WTC11 (cell line): ENCODE measurements around the gene OR6A2. TPM values are rescaled to one million over a fixed set of nuclear protein-coding genes. Genes with fewer than 3 reads are reported as not detected.

Experiments
- ATAC-seq: fragments of 200-7000 bp; cut with Tn5 transposase; 2 replicates; pipeline ENCODE4 v1.10.0; 2021; ENCODE audit warnings: mild to moderate bottlenecking, moderate library complexity
- CTCF ChIA-PET: fragments of 300-600 bp; sonication (Branson Sonifier 250); formaldehyde crosslinking; loops from one replicate; lab custom pipeline; 2021; ENCODE audit warnings: antibody characterized with exemption; lab: Charles Lee
- POLR2A ChIA-PET: fragments of 350-600 bp; sonication (Branson Sonifier 250); formaldehyde crosslinking; loops from one replicate; lab custom pipeline; 2021; ENCODE audit warnings: antibody characterized with exemption; lab: Charles Lee
- DNase-seq: peaks from one replicate; pipeline ENCODE4 v3.0.0; 2021; ENCODE audit warnings: low spot score
- H3K27ac Mint-ChIP-seq: 2 replicates; pipeline ENCODE4 v1.8.0; 2021; ENCODE audit warnings: mixed read lengths
- H3K27me3 Mint-ChIP-seq: 2 replicates; pipeline ENCODE4 v1.8.0; 2021; ENCODE audit warnings: low read depth, mild to moderate bottlenecking, moderate library complexity, mixed read lengths
- H3K36me3 Mint-ChIP-seq: 2 replicates; pipeline ENCODE4 v1.8.0; 2021; ENCODE audit warnings: mixed read lengths
- H3K4me1 Mint-ChIP-seq: 2 replicates; pipeline ENCODE4 v1.8.0; 2022; ENCODE audit warnings: mixed read lengths
- H3K4me3 Mint-ChIP-seq: 2 replicates; pipeline ENCODE4 v1.8.0; 2021; ENCODE audit warnings: mild to moderate bottlenecking, moderate library complexity, mixed read lengths
- H3K9me3 Mint-ChIP-seq: 2 replicates; pipeline ENCODE4 v1.8.0; 2021; ENCODE audit warnings: mixed read lengths
- CREM ChIP-seq: sonication (generic); formaldehyde crosslinking; IDR thresholded peaks from 2 replicates; pipeline ENCODE4 v1.8.1; 2022; ENCODE audit warnings: mild to moderate bottlenecking, missing genetic modification reagents, moderate library complexity
- E2F4 ChIP-seq: sonication (generic); formaldehyde crosslinking; IDR thresholded peaks from 2 replicates; pipeline ENCODE4 v1.8.1; 2022; ENCODE audit warnings: low read depth, mild to moderate bottlenecking, moderate library complexity, missing genetic modification reagents, borderline replicate concordance
- ELF4 ChIP-seq: sonication (generic); formaldehyde crosslinking; IDR thresholded peaks from 2 replicates; pipeline ENCODE4 v1.8.1; 2022; ENCODE audit warnings: low read depth, mild to moderate bottlenecking, moderate library complexity, missing genetic modification reagents
- ERG ChIP-seq: fragments of 250-450 bp; sonication (Bioruptor Pico); IDR thresholded peaks from 2 replicates; pipeline ENCODE4 v1.8.0; 2021; ENCODE audit warnings: mild to moderate bottlenecking
- ETV6 ChIP-seq: sonication (generic); formaldehyde crosslinking; IDR thresholded peaks from 2 replicates; pipeline ENCODE4 v1.8.1; 2022; ENCODE audit warnings: mild to moderate bottlenecking, missing genetic modification reagents
- FOXJ3 ChIP-seq: sonication (generic); formaldehyde crosslinking; IDR thresholded peaks from 2 replicates; pipeline ENCODE4 v1.9.0; 2021; ENCODE audit warnings: missing genetic modification reagents, mild to moderate bottlenecking, borderline replicate concordance
- NR3C1 ChIP-seq: sonication (generic); formaldehyde crosslinking; conservative IDR thresholded peaks from 2 replicates; pipeline ENCODE4 v1.8.1; 2023; ENCODE audit warnings: low read depth, mild to moderate bottlenecking, missing genetic modification reagents
- OVOL2 ChIP-seq: fragments of 250-450 bp; sonication (Bioruptor Pico); IDR thresholded peaks from 2 replicates; pipeline ENCODE4 v1.9.0; 2021; ENCODE audit warnings: mild to moderate bottlenecking, borderline replicate concordance
- PREB ChIP-seq: sonication (generic); formaldehyde crosslinking; IDR thresholded peaks from 2 replicates; pipeline ENCODE4 v1.8.1; 2022; ENCODE audit warnings: mild to moderate bottlenecking, missing genetic modification reagents, moderate library complexity, borderline replicate concordance
- TEAD4 ChIP-seq: sonication (generic); formaldehyde crosslinking; IDR thresholded peaks from 2 replicates; pipeline ENCODE4 v1.8.0; 2022; ENCODE audit warnings: mild to moderate bottlenecking, missing genetic modification reagents
- TP53 ChIP-seq: sonication (generic); formaldehyde crosslinking; IDR thresholded peaks from 2 replicates; pipeline ENCODE4 v1.8.1; 2023; ENCODE audit warnings: mild to moderate bottlenecking, missing genetic modification reagents
- ZNF138 ChIP-seq: sonication (generic); formaldehyde crosslinking; conservative IDR thresholded peaks from 2 replicates; pipeline ENCODE4 v1.8.1; 2022; ENCODE audit warnings: mild to moderate bottlenecking, moderate library complexity, missing genetic modification reagents
- ZNF396 ChIP-seq: fragments of 250-450 bp; sonication (Bioruptor Pico); IDR thresholded peaks from 2 replicates; pipeline ENCODE4 v1.8.0; 2021; ENCODE audit warnings: mild to moderate bottlenecking, moderate library complexity, borderline replicate concordance
- ZNF416 ChIP-seq: fragments of 250-450 bp; sonication (Bioruptor Pico); IDR thresholded peaks from 2 replicates; pipeline ENCODE4 v1.9.0; 2021; ENCODE audit warnings: mild to moderate bottlenecking, inconsistent platforms
- ZNF512 ChIP-seq: sonication (generic); formaldehyde crosslinking; IDR thresholded peaks from 2 replicates; pipeline ENCODE4 v1.8.1; 2022; ENCODE audit warnings: missing genetic modification reagents, borderline replicate concordance
- total RNA-seq: library from RNA; stranded (reverse); gene quantifications from 3 replicates; pipeline ENCODE4 v1.2.3, GENCODE V29; 2021
- TF ChIP-seq, protein P1 (sequence below): sonication (generic); formaldehyde crosslinking; IDR thresholded peaks from 2 replicates; pipeline ENCODE4 v1.8.0; 2023; ENCODE audit warnings: missing genetic modification reagents
- TF ChIP-seq, protein P2 (sequence below): sonication (generic); formaldehyde crosslinking; IDR thresholded peaks from 2 replicates; pipeline ENCODE4 v1.8.0; 2022; ENCODE audit warnings: mild to moderate bottlenecking, missing genetic modification reagents
- TF ChIP-seq, protein P3 (sequence below): sonication (generic); formaldehyde crosslinking; IDR thresholded peaks from 2 replicates; pipeline ENCODE4 v1.8.0; 2022; ENCODE audit warnings: mild to moderate bottlenecking, missing genetic modification reagents
- TF ChIP-seq, protein P4 (sequence below): sonication (generic); formaldehyde crosslinking; conservative IDR thresholded peaks from 2 replicates; pipeline ENCODE4 v1.8.1; 2023; ENCODE audit warnings: mild to moderate bottlenecking, low read depth, missing genetic modification reagents, moderate library complexity
- TF ChIP-seq, protein P5 (sequence below): sonication (generic); formaldehyde crosslinking; IDR thresholded peaks from 2 replicates; pipeline ENCODE4 v1.8.1; 2022; ENCODE audit warnings: mild to moderate bottlenecking, moderate library complexity, missing genetic modification reagents
- TF ChIP-seq, protein P6 (sequence below): fragments of 250-450 bp; sonication (Bioruptor Pico); IDR thresholded peaks from 2 replicates; pipeline ENCODE4 v1.9.0; 2021; ENCODE audit warnings: mild to moderate bottlenecking

Gene OR6A2
- total RNA-seq, 1 experiment from 2014 or later: 0.07 TPM

- H3K36me3 Mint-ChIP-seq: no peaks in the 10 kb centered on the region
- 0 out of 2 replicates have a peak, but pooled peaks cover 3% of the 10 kb centered on the region for H3K4me1 Mint-ChIP-seq
- DNase-seq (no peak), ATAC-seq (no peak)
- CTCF ChIA-PET: interaction anchor here (1.1 to 3.6 kb wide), 3 partner anchors 12 to 69 kb away, joined by 3 to 36 read pairs (median 3); no protein-coding TSS in a partner anchor
- TF ChIP-seq CREM (CRISPR knock-in tag) (no peak), ZNF512 (CRISPR knock-in tag) (no peak), PREB (no peak), NR3C1 (CRISPR knock-in tag) (no peak)
- TF ChIP-seq, protein P1, sequence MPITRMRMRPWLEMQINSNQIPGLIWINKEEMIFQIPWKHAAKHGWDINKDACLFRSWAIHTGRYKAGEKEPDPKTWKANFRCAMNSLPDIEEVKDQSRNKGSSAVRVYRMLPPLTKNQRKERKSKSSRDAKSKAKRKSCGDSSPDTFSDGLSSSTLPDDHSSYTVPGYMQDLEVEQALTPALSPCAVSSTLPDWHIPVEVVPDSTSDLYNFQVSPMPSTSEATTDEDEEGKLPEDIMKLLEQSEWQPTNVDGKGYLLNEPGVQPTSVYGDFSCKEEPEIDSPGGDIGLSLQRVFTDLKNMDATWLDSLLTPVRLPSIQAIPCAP (CRISPR knock-in tag): no peak
- no peak overlapping the region for H3K27ac Mint-ChIP-seq
- POLR2A ChIA-PET: no interaction called here
- peaks cover 13% of the 10 kb centered on the region for H3K9me3 Mint-ChIP-seq
- H3K27me3 Mint-ChIP-seq: no peaks in the 10 kb centered on the region
- no peak overlapping the region for H3K4me3 Mint-ChIP-seq
Measured at GRCh38 chr11:6824136-6824823, 24.8 kb upstream of the OR6A2 start.

DNA sequence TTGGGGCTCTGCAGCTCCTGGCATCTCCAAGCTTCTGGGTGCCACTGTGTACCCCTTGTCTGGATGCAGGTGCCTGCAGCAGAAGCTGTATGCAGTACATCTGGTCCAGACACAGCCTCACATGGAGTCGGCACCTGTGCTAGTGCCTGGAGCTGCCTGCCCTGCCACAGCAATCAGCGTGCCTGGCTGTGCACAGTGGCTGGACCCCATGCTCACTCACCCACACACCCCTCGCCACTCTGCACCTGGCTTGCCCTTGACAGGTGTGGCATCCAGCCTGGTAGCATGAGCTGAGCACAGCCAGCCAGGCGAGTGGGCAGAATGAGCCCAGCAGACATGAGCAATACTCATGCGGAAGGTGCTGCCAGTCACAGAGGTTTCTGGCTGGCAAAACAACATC is 19.5 kb upstream of the OR6A2 start:
- CTCF ChIA-PET: interaction anchor here (0.6 to 2.3 kb wide), 4 partner anchors 81 to 458 kb away, joined by 3 to 13 read pairs (median 10); partner anchors contain the start of genes NLRP14 and ZNF214
- Mint-ChIP-seq H3K27me3 (no peaks in the 10 kb centered on the region), H3K27ac (no peak overlapping the region), H3K4me1 (peaks cover 4% of the 10 kb centered on the region), H3K9me3 (peaks cover 17% of the 10 kb centered on the region), H3K36me3 (no peaks in the 10 kb centered on the region), H3K4me3 (no peak overlapping the region)
- DNase-seq: no peak
- ATAC-seq: no peak
- POLR2A ChIA-PET: no interaction called here
- no peak for TF ChIP-seq ZNF416 (CRISPR knock-in tag)
- no peak for TF ChIP-seq TP53 (CRISPR knock-in tag)
- no peak for TF ChIP-seq ERG
- TF ChIP-seq, protein P2, sequence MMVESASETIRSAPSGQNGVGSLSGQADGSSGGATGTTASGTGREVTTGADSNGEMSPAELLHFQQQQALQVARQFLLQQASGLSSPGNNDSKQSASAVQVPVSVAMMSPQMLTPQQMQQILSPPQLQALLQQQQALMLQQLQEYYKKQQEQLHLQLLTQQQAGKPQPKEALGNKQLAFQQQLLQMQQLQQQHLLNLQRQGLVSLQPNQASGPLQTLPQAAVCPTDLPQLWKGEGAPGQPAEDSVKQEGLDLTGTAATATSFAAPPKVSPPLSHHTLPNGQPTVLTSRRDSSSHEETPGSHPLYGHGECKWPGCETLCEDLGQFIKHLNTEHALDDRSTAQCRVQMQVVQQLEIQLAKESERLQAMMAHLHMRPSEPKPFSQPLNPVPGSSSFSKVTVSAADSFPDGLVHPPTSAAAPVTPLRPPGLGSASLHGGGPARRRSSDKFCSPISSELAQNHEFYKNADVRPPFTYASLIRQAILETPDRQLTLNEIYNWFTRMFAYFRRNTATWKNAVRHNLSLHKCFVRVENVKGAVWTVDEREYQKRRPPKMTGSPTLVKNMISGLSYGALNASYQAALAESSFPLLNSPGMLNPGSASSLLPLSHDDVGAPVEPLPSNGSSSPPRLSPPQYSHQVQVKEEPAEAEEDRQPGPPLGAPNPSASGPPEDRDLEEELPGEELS (CRISPR knock-in tag): no peak
- TF ChIP-seq TEAD4 (CRISPR knock-in tag): no peak
- no peak for TF ChIP-seq E2F4 (CRISPR knock-in tag)
- TF ChIP-seq NR3C1 (CRISPR knock-in tag): no peak
- no peak for TF ChIP-seq ZNF396
- no peak for TF ChIP-seq FOXJ3 (CRISPR knock-in tag)
- no peak for TF ChIP-seq ZNF138
- TF ChIP-seq, protein P3, sequence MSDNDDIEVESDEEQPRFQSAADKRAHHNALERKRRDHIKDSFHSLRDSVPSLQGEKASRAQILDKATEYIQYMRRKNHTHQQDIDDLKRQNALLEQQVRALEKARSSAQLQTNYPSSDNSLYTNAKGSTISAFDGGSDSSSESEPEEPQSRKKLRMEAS (CRISPR knock-in tag): no peak
- TF ChIP-seq, protein P4, sequence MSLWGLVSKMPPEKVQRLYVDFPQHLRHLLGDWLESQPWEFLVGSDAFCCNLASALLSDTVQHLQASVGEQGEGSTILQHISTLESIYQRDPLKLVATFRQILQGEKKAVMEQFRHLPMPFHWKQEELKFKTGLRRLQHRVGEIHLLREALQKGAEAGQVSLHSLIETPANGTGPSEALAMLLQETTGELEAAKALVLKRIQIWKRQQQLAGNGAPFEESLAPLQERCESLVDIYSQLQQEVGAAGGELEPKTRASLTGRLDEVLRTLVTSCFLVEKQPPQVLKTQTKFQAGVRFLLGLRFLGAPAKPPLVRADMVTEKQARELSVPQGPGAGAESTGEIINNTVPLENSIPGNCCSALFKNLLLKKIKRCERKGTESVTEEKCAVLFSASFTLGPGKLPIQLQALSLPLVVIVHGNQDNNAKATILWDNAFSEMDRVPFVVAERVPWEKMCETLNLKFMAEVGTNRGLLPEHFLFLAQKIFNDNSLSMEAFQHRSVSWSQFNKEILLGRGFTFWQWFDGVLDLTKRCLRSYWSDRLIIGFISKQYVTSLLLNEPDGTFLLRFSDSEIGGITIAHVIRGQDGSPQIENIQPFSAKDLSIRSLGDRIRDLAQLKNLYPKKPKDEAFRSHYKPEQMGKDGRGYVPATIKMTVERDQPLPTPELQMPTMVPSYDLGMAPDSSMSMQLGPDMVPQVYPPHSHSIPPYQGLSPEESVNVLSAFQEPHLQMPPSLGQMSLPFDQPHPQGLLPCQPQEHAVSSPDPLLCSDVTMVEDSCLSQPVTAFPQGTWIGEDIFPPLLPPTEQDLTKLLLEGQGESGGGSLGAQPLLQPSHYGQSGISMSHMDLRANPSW (CRISPR knock-in tag): no peak
- no peak for TF ChIP-seq ELF4 (CRISPR knock-in tag)
- no peak for TF ChIP-seq ETV6 (CRISPR knock-in tag)
- TF ChIP-seq, protein P5, sequence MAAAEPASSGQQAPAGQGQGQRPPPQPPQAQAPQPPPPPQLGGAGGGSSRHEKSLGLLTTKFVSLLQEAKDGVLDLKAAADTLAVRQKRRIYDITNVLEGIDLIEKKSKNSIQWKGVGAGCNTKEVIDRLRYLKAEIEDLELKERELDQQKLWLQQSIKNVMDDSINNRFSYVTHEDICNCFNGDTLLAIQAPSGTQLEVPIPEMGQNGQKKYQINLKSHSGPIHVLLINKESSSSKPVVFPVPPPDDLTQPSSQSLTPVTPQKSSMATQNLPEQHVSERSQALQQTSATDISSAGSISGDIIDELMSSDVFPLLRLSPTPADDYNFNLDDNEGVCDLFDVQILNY: no peak
- TF ChIP-seq, protein P6, sequence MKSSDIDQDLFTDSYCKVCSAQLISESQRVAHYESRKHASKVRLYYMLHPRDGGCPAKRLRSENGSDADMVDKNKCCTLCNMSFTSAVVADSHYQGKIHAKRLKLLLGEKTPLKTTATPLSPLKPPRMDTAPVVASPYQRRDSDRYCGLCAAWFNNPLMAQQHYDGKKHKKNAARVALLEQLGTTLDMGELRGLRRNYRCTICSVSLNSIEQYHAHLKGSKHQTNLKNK (CRISPR knock-in tag): no peak
- no peak for TF ChIP-seq OVOL2
